Naive thymus-derived CD4-positive, alpha-beta T cell (primary cell): ENCODE measurements around the gene APOA4. TPM values are rescaled to one million over a fixed set of nuclear protein-coding genes. Genes with fewer than 3 reads are reported as not detected.

Source experiments
- ATAC-seq: fragments of 150-1000 bp; cut with Tn5 transposase; 2 replicates; pipeline ENCODE4 v1.10.0; 2021; ENCODE audit warnings: mild to moderate bottlenecking, moderate library complexity
- CTCF ChIA-PET: fragments of 350-600 bp; sonication (Branson Sonifier 250); formaldehyde crosslinking; loops from one replicate; lab custom pipeline; 2021; ENCODE audit warnings: antibody characterized with exemption; lab: Charles Lee
- POLR2A ChIA-PET: fragments of 350-600 bp; sonication (Branson Sonifier 250); formaldehyde crosslinking; loops from one replicate; lab custom pipeline; 2021; ENCODE audit warnings: antibody characterized with exemption, inconsistent platforms; lab: Charles Lee
- DNase-seq, 9 donors: peaks; one replicate each; pipeline versions ENCODE4 v3.0.0 to v3.0.0-alpha.2; 2020 to 2022; ENCODE audit warnings: mixed read lengths in 1 of 9
- H3K27ac ChIP-seq: one replicate; pipeline ENCODE4 v1.7.0; 2013; ENCODE audit warnings: mild to moderate bottlenecking, low read depth, low read length, moderate library complexity
- H3K27me3 ChIP-seq, 2 donors: one replicate each; pipeline ENCODE4 v1.7.0; 2013; ENCODE audit warnings: low read length in 2 of 2, mild to moderate bottlenecking in 2 of 2, moderate library complexity in 2 of 2; ENCODE audit not compliant: control insufficient read depth in 2 of 2, insufficient read depth in 2 of 2
- H3K36me3 ChIP-seq, 3 experiments: 1 replicate in 2 of 3; 2 replicates in 1 of 3; pipeline ENCODE4 v1.7.0; 2013; ENCODE audit warnings: low read length in 3 of 3, mild to moderate bottlenecking in 3 of 3, moderate library complexity in 1 of 3; ENCODE audit not compliant: insufficient read depth in 3 of 3, control insufficient read depth in 2 of 3
- H3K4me1 ChIP-seq, 2 donors: one replicate each; pipeline ENCODE4 v1.7.0; 2013; ENCODE audit warnings: low read length in 2 of 2, mild to moderate bottlenecking in 2 of 2, moderate library complexity in 1 of 2; ENCODE audit not compliant: control insufficient read depth in 2 of 2, insufficient read depth in 2 of 2
- H3K4me3 ChIP-seq: 2 replicates; pipeline ENCODE4 v1.7.0; 2013; ENCODE audit warnings: mild to moderate bottlenecking, low read length
- H3K9me3 ChIP-seq, 3 experiments: 1 replicate in 2 of 3; 2 replicates in 1 of 3; pipeline ENCODE4 v1.7.0; 2013; ENCODE audit warnings: low read length in 3 of 3; ENCODE audit not compliant: control insufficient read depth in 2 of 3
- H3K27ac Mint-ChIP-seq, 9 donors: one replicate each; pipeline ENCODE4 v1.8.0; 2020 to 2022; ENCODE audit warnings: mixed read lengths in 9 of 9, mild to moderate bottlenecking in 8 of 9, moderate library complexity in 5 of 9, inconsistent platforms in 2 of 9
- H3K27me3 Mint-ChIP-seq, 5 donors: one replicate each; pipeline ENCODE4 v1.8.0; 2021 to 2022; ENCODE audit warnings: mixed read lengths in 5 of 5, mild to moderate bottlenecking in 1 of 5
- H3K36me3 Mint-ChIP-seq, 5 donors: one replicate each; pipeline ENCODE4 v1.8.0; 2020 to 2022; ENCODE audit warnings: mixed read lengths in 5 of 5, mild to moderate bottlenecking in 3 of 5, inconsistent platforms in 1 of 5
- H3K4me1 Mint-ChIP-seq, 7 donors: one replicate each; pipeline ENCODE4 v1.8.0; 2020 to 2022; ENCODE audit warnings: mixed read lengths in 7 of 7, mild to moderate bottlenecking in 3 of 7, inconsistent platforms in 1 of 7
- H3K4me3 Mint-ChIP-seq, 10 donors: one replicate each; pipeline ENCODE4 v1.8.0; 2020 to 2022; ENCODE audit warnings: mild to moderate bottlenecking in 10 of 10, mixed read lengths in 10 of 10, moderate library complexity in 6 of 10, inconsistent platforms in 2 of 10
- H3K9me3 Mint-ChIP-seq, 11 donors: one replicate each; pipeline ENCODE4 v1.8.0; 2020 to 2022; ENCODE audit warnings: mixed read lengths in 11 of 11, mild to moderate bottlenecking in 4 of 11, inconsistent platforms in 1 of 11, moderate library complexity in 1 of 11
- intact Hi-C, 2 donors: fragments of 100-400 bp; cut with micrococcal nuclease; formaldehyde crosslinking; loops; one replicate each; pipeline ENCODE4 v1.15.1; 2023
- polyA plus RNA-seq, 2 donors: library from polyadenylated mRNA; unstranded; fragments of 300-500 nt; fragmentation: Illumina TruSeq; gene quantifications; one replicate each; pipeline ENCODE4 v1.2.3, GENCODE V29; 2021
- total RNA-seq, 6 experiments: library from RNA in 5 of 6; stranded (reverse) in 5 of 6; gene quantifications; 1 replicate in 5 of 6; 2 replicates in 1 of 6; pipeline ENCODE4 v1.2.3 and lab custom pipeline; 2021 to 2026

The APOA4 gene
- total RNA-seq: not detected
- polyA plus RNA-seq: not detected
- not detected for total RNA-seq (lab: John Stamatoyannopoulos, UW)

DNA sequence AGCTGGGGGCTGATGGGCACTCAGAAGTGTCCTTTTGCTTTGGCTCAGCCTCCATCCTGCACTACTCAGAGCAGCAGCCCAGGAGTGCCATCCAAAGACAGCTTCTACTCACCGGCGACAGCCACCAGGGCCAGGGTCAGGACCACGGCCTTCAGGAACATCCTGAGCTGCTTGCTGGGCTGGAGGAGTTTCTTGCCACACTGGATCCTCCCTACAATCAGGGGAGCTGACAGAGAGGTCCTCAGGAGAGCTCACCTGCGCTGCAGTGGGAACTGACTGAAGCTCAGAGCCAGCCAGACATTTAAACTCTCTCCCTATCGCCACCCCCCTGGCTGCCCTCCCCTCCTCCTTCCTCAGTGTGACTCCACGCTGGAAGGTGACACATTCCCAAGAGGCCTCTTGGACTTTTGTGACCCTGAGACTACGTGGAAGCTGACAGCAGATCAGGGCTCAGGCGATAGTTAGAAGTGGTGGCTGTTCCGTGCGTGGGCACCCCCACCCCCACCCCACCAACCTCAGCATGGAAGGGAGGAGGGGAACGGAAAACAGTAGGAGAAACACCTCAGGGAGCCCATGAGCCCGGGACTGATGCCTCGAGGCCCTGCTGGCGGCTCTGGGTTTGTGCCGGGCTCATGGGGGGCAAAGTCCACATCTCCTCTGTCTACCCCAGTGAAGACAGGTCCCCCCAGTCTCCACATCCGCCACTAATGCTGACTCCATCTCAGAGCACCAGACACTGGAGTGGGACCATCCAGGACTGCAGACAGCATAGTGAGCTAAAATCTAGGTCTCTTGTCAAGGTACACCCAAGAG, at the start of gene APOA4:
Gene APOA4, minus strand, starts transcription at position 274 of the 813 bp plus-strand sequence. Its CDS starts 113 bp downstream, at position 161.
- CTCF ChIA-PET: no interaction called here
- POLR2A ChIA-PET: no interaction called here
- ATAC-seq: no peak

GRCh38 chr11:116871248-116871647, 48.1 kb upstream of the APOA4 start:
- H3K27me3 ChIP-seq: no peaks in the 10 kb centered on the region
- peaks cover 25 to 93% (median 40%) of the 10 kb centered on the region in 3 experiments for H3K36me3 ChIP-seq
- Mint-ChIP-seq H3K36me3 (peaks cover 29 to 90% (median 46%) of the 10 kb centered on the region in 5 donors), H3K9me3 (no peaks in the 10 kb centered on the region), H3K4me3 (no peak overlapping the region), H3K27ac (no peak overlapping the region), H3K27me3 (no peaks in the 10 kb centered on the region), H3K4me1 (peaks cover 0 to 21% (median 0%) of the 10 kb centered on the region in 7 donors)
- H3K27ac ChIP-seq: no peak overlapping the region
- POLR2A ChIA-PET: no interaction called here
- CTCF ChIA-PET: interaction anchor here (1.5 kb wide), 1 partner anchor 80 kb away, joined by 3 read pairs; no protein-coding TSS in a partner anchor
- H3K4me1 ChIP-seq: no peaks in the 10 kb centered on the region
- H3K4me3 ChIP-seq: no peak overlapping the region
- DNase-seq: no peak
- intact Hi-C loops: no loop called here
- no peak for ATAC-seq
- no peaks in the 10 kb centered on the region for H3K9me3 ChIP-seq

More for the DNA sequence above, at the start of gene APOA4:
- Mint-ChIP-seq H3K4me1 (no peaks in the 10 kb centered on the region), H3K27ac (no peak within 1 kb of the TSS), H3K27me3 (no peaks in the 10 kb centered on the region), H3K9me3 (no peaks in the 10 kb centered on the region), H3K4me3 (no peak within 1 kb of the TSS), H3K36me3 (no peaks in the 10 kb centered on the region)
- Histone ChIP-seq H3K4me1 (no peaks in the 10 kb centered on the region), H3K27me3 (no peaks in the 10 kb centered on the region), H3K9me3 (no peaks in the 10 kb centered on the region), H3K36me3 (no peaks in the 10 kb centered on the region), H3K27ac (no peak within 1 kb of the TSS), H3K4me3 (no peak within 1 kb of the TSS)
- intact Hi-C loops: no loop called here
- DNase-seq: no peak

GRCh38 chr11:116870054-116870453, 47.0 kb upstream of the APOA4 start:
- Histone ChIP-seq H3K4me1 (no peaks in the 10 kb centered on the region), H3K36me3 (peaks cover 25 to 93% (median 33%) of the 10 kb centered on the region in 3 experiments), H3K9me3 (no peaks in the 10 kb centered on the region), H3K27ac (no peak overlapping the region), H3K4me3 (no peak overlapping the region), H3K27me3 (no peaks in the 10 kb centered on the region)
- intact Hi-C loops: no loop called here
- H3K4me1 Mint-ChIP-seq: peaks cover 0 to 21% (median 3%) of the 10 kb centered on the region in 7 donors
- H3K36me3 Mint-ChIP-seq: peaks cover 36 to 89% (median 47%) of the 10 kb centered on the region in 5 donors
- ChIA-PET CTCF (no interaction called here), POLR2A (no interaction called here)
- no peaks in the 10 kb centered on the region for H3K9me3 Mint-ChIP-seq
- ATAC-seq: no peak
- peak overlapping the region in 2 of 9 donors; percentile 30 to 36 for H3K27ac Mint-ChIP-seq
- H3K27me3 Mint-ChIP-seq: no peaks in the 10 kb centered on the region
- DNase-seq: no peak
- no peak overlapping the region for H3K4me3 Mint-ChIP-seq

DNA sequence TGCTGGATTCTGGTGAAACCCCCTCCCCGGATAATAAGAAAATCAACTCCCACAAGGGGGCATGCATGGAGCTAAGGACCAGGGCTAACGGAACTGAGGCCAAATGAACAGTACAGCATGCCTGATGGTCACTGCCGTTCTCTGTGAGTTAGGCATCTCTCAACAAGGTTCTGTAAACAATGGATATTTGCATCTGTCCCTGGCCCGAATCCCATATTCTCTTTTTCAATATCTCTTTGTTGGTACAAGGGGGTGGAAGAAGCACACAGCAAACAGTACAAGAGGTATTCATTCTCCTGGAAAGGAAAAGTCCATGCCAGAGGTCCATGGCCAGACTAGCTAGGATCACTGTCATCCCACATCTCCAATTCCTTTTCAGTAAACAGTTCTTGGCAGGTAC, 46.5 kb upstream of the APOA4 start:
- intact Hi-C loops: no loop called here
- DNase-seq (no peak), ATAC-seq (no peak)
- H3K27me3 ChIP-seq: no peaks in the 10 kb centered on the region
- H3K27me3 Mint-ChIP-seq: no peaks in the 10 kb centered on the region
- H3K4me1 Mint-ChIP-seq: peaks cover 0 to 21% (median 3%) of the 10 kb centered on the region in 7 donors
- H3K36me3 ChIP-seq: peaks cover 25 to 93% (median 33%) of the 10 kb centered on the region in 3 experiments
- no peaks in the 10 kb centered on the region for H3K9me3 Mint-ChIP-seq
- H3K4me3 ChIP-seq: no peak overlapping the region
- no peaks in the 10 kb centered on the region for H3K9me3 ChIP-seq
- H3K36me3 Mint-ChIP-seq: peaks cover 36 to 85% (median 52%) of the 10 kb centered on the region in 5 donors
- CTCF ChIA-PET: no interaction called here
- H3K27ac Mint-ChIP-seq: peak overlapping the region in 1 of 9 donors; percentile 36
- no peaks in the 10 kb centered on the region for H3K4me1 ChIP-seq
- no peak overlapping the region for H3K27ac ChIP-seq
- POLR2A ChIA-PET: interaction anchor here (0.7 kb wide), 1 partner anchor 225 kb away, joined by 4 read pairs; no protein-coding TSS in a partner anchor
- no peak overlapping the region for H3K4me3 Mint-ChIP-seq

GRCh38 chr11:116868066-116868465, 45.0 kb upstream of the APOA4 start:
- peak overlapping the region in 1 of 9 donors; percentile 51 for H3K27ac Mint-ChIP-seq
- peaks cover 21 to 93% (median 31%) of the 10 kb centered on the region in 3 experiments for H3K36me3 ChIP-seq
- no peaks in the 10 kb centered on the region for H3K4me1 ChIP-seq
- ChIA-PET CTCF (no interaction called here), POLR2A (interaction anchor here (3.7 kb wide), 1 partner anchor 14 kb away, joined by 12 read pairs; no protein-coding TSS in a partner anchor)
- DNase-seq (no peak), ATAC-seq (no peak)
- H3K4me3 Mint-ChIP-seq: no peak overlapping the region
- peaks cover 32 to 85% (median 58%) of the 10 kb centered on the region in 5 donors for H3K36me3 Mint-ChIP-seq
- H3K4me3 ChIP-seq: no peak overlapping the region
- no peak overlapping the region for H3K27ac ChIP-seq
- no peaks in the 10 kb centered on the region for H3K27me3 Mint-ChIP-seq
- H3K27me3 ChIP-seq: no peaks in the 10 kb centered on the region
- intact Hi-C loops: no loop called here
- H3K4me1 Mint-ChIP-seq: peaks cover 0 to 21% (median 3%) of the 10 kb centered on the region in 7 donors
- H3K9me3 Mint-ChIP-seq: no peaks in the 10 kb centered on the region
- H3K9me3 ChIP-seq: no peaks in the 10 kb centered on the region

DNA sequence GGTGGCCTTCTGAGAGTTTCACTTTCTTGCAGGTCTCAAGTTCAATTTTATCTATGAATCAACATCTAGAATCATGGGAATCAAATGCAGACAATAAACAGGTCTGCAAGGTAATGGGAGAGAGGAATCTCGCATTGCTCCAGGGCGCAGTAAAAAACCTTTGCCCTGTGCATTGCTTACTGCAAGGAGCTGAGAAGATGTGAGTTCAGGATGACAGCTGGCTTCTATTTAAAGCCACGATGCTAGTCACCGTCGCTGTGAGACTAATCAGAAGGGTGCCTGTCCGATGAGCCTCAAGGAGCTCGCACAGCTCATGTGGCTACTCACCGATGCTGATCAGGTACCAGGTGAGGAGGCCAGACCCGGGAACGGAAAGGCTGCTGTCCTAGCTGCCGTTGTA, 44.5 kb upstream of the APOA4 start:
- Mint-ChIP-seq H3K27ac (no peak overlapping the region), H3K27me3 (no peaks in the 10 kb centered on the region), H3K4me3 (no peak overlapping the region), H3K36me3 (peaks cover 27 to 82% (median 53%) of the 10 kb centered on the region in 5 donors), H3K4me1 (peaks cover 0 to 21% (median 3%) of the 10 kb centered on the region in 7 donors), H3K9me3 (no peaks in the 10 kb centered on the region)
- ChIA-PET POLR2A (interaction anchor here (3.7 kb wide), 1 partner anchor 14 kb away, joined by 12 read pairs; no protein-coding TSS in a partner anchor), CTCF (no interaction called here)
- Histone ChIP-seq H3K4me3 (no peak overlapping the region), H3K36me3 (peaks cover 18 to 91% (median 26%) of the 10 kb centered on the region in 3 experiments), H3K27me3 (no peaks in the 10 kb centered on the region), H3K9me3 (no peaks in the 10 kb centered on the region), H3K27ac (no peak overlapping the region), H3K4me1 (no peaks in the 10 kb centered on the region)
- DNase-seq: no peak
- no peak for ATAC-seq
- intact Hi-C loops: no loop called here
